K562 (cell line): ENCODE measurements around the gene CYP2J2. TPM values are rescaled to one million over a fixed set of nuclear protein-coding genes. Genes with fewer than 3 reads are reported as not detected.
"Not testable (repeated sequence)": the region's sequence is repeated elsewhere in the genome, so short reads cannot be mapped to it uniquely, and the experiment has no call there.

Experiments
- ATAC-seq: fragments of 200-7000 bp; cut with Tn5 transposase; 3 replicates; pipeline ENCODE4 v1.9.1; 2020; ENCODE audit warnings: moderate library complexity
- BruUV-seq: library from RNA; stranded (reverse); fragments of 400-500 nt; replicated peaks from 2 replicates; lab custom pipeline; 2021; lab: Mats Ljungman, UMichigan
- CTCF ChIA-PET: fragments of 300-600 bp; formaldehyde crosslinking; extraction: SDS; loops from one replicate; lab custom pipeline; 2021; ENCODE audit warnings: low intra/inter-chr PET ratio; lab: Yijun Ruan, JAX
- POLR2A ChIA-PET: fragments of 300-600, 350-650 bp; sonication (Branson Sonifier 250); formaldehyde crosslinking; extraction: SDS; loops from one replicate; lab custom pipeline; 2021; ENCODE audit warnings: antibody characterized with exemption, inconsistent platforms; lab: Yijun Ruan, JAX
- DNase-seq, 4 experiments: peaks; one replicate each; pipeline versions ENCODE4 v3.0.0 to v3.0.0-alpha.2; 2011 to 2018; ENCODE audit warnings: low spot score in 3 of 4, mixed read lengths in 3 of 4; ENCODE audit errors: extremely low read depth in 1 of 4
- FAIRE-seq: peaks from 2 replicates; lab custom pipeline; 2011; peaks lifted over from hg19 to GRCh38; lab: Jason Lieb, UNC
- H2AFZ ChIP-seq: 2 replicates; pipeline ENCODE4 v1.6.0; 2011; ENCODE audit warnings: low read depth, low read length, control low read depth, inconsistent platforms
- H3K27ac ChIP-seq: fragments of 200-600 bp; 3 replicates; pipeline ENCODE4 v1.8.0; 2011; ENCODE audit warnings: low read depth, mild to moderate bottlenecking, control low read depth, inconsistent platforms, low read length, moderate library complexity, mixed read lengths; ENCODE audit errors: extremely low read depth
- H3K27me3 ChIP-seq, 2 experiments: fragments of 300-600 bp in 1 of 2; 2 replicates in 1 of 2; 3 replicates in 1 of 2; pipeline versions ENCODE4 v1.6.0 to v1.8.0; 2011; ENCODE audit warnings: inconsistent platforms in 2 of 2, low read length in 2 of 2, mild to moderate bottlenecking in 1 of 2, mixed read lengths in 1 of 2, moderate library complexity in 1 of 2; ENCODE audit not compliant: control insufficient read depth in 2 of 2, insufficient read depth in 2 of 2
- H3K36me3 ChIP-seq: fragments of 300-600 bp; 3 replicates; pipeline ENCODE4 v1.8.0; 2011; ENCODE audit warnings: mild to moderate bottlenecking, low read length, inconsistent platforms; ENCODE audit not compliant: control insufficient read depth, insufficient read depth
- H3K4me1 ChIP-seq, 2 experiments: fragments of 200-600 bp in 1 of 2; replicated peaks in 1 of 2; 2 replicates in 1 of 2; 3 replicates in 1 of 2; pipeline versions ENCODE4 v1.5.1 to v1.8.0; 2011; ENCODE audit warnings: inconsistent platforms in 2 of 2, low read length in 2 of 2, mild to moderate bottlenecking in 1 of 2, mixed read lengths in 1 of 2, moderate library complexity in 1 of 2; ENCODE audit not compliant: control insufficient read depth in 2 of 2, insufficient read depth in 2 of 2
- H3K4me2 ChIP-seq: 2 replicates; pipeline ENCODE4 v1.6.1; 2011; ENCODE audit warnings: low read length, control low read depth, inconsistent platforms, mixed read lengths; ENCODE audit not compliant: insufficient read depth
- H3K4me3 ChIP-seq: fragments of 200-600 bp; sonication (generic), shearing (Covaris generic); 2 replicates; pipeline ENCODE4 v1.5.1; 2016; ENCODE audit warnings: control low read depth, inconsistent platforms
- H3K79me2 ChIP-seq: fragments of 200-600 bp; 3 replicates; pipeline ENCODE4 v1.8.0; 2011; ENCODE audit warnings: low read length, inconsistent platforms; ENCODE audit not compliant: control insufficient read depth, insufficient read depth
- H3K9ac ChIP-seq, 2 experiments: 2 replicates each; pipeline versions ENCODE4 v1.6.0 to v1.6.1; 2011; ENCODE audit warnings: low read depth in 2 of 2, low read length in 2 of 2, control low read depth in 1 of 2, inconsistent platforms in 1 of 2, mild to moderate bottlenecking in 1 of 2, mixed read lengths in 1 of 2; ENCODE audit not compliant: insufficient read depth in 1 of 2
- H3K9me1 ChIP-seq: one replicate; pipeline ENCODE4 v1.6.0; 2011; ENCODE audit warnings: inconsistent platforms, mild to moderate bottlenecking, low read length, moderate library complexity; ENCODE audit not compliant: control insufficient read depth, insufficient read depth
- H3K9me3 ChIP-seq: replicated peaks from 2 replicates; pipeline ENCODE4 v1.5.1; 2011; ENCODE audit warnings: low read depth, low read length, inconsistent platforms; ENCODE audit not compliant: control insufficient read depth, insufficient read depth
- H4K20me1 ChIP-seq: replicated peaks from 2 replicates; pipeline ENCODE4 v1.6.1; 2011; ENCODE audit warnings: low read length, inconsistent platforms, mixed read lengths; ENCODE audit not compliant: control insufficient read depth, insufficient read depth
- CBFB ChIP-seq: sonication (generic); formaldehyde crosslinking; IDR thresholded peaks from 2 replicates; pipeline ENCODE4 v1.4.0; 2020; ENCODE audit warnings: mild to moderate bottlenecking, missing genetic modification reagents
- FOSL1 ChIP-seq: fragments of 200-800 bp; sonication (Bioruptor generic); conservative IDR thresholded peaks from 2 replicates; pipeline ENCODE4 v1.6.1; 2016; ENCODE audit warnings: missing genetic modification characterization, missing compliant biosample characterization
- STAG1 ChIP-seq: sonication (generic); formaldehyde crosslinking; IDR thresholded peaks from 2 replicates; pipeline ENCODE4 v1.5.0; 2020; ENCODE audit warnings: missing genetic modification reagents, borderline replicate concordance
- WGBS: fragments of 100-300 bp; shearing (Covaris generic); methylation state at CpG from one replicate; pipeline ENCODE4 v1.1.6; 2016; ENCODE audit warnings: low coverage, mixed read lengths; ENCODE audit not compliant: insufficient coverage; ENCODE audit errors: missing lambda C conversion rate; 5-methylcytosine and 5-hydroxymethylcytosine counted together
- in situ Hi-C: fragments of 300-500 bp; cut with MboI; formaldehyde crosslinking; loops from 4 replicates; pipeline ENCODE4 v1.15.0; 2018; ENCODE audit warnings: inconsistent platforms, mixed read lengths
- intact Hi-C: fragments of 100-400 bp; cut with micrococcal nuclease; formaldehyde crosslinking; loops from 2 replicates; pipeline ENCODE4 v1.14.2; 2022
- polyA plus RNA-seq, 8 experiments: library from polyadenylated mRNA; depleted of rRNA in 4 of 8; stranded (reverse) in 5 of 8; unstranded in 3 of 8; fragments of >200 nt; fragmentation: Nextera tagmentation in 2 of 8; fragmentation: Illumina TruSeq in 1 of 8; extraction: Ambion mirVana in 2 of 8; extraction: Trizol in 1 of 8; gene quantifications; 2 replicates each; pipeline versions ENCODE4 v1.2.1 to v1.2.3, GENCODE V29; 2011 to 2014; ENCODE audit warnings: inconsistent platforms in 1 of 8, missing spikeins in 1 of 8
- total RNA-seq, 7 experiments: library from RNA; depleted of rRNA in 6 of 7; stranded (reverse); fragments of >200 nt in 6 of 7; fragmentation: Illumina TruSeq in 2 of 7; extraction: Trizol in 2 of 7; gene quantifications; 2 replicates each; pipeline versions ENCODE4 v1.2.1 to v1.2.3, GENCODE V29; 2011 to 2021; ENCODE audit warnings: low replicate concordance in 1 of 7

CYP2J2 gene
- total and polyA plus RNA-seq, 9 of the 15 experiments (the other 6 are each of a cell fraction or from before 2014, with no cell fraction given): not detected

GRCh38 chr1:59971464-59971911 lies 44.9 kb upstream of the CYP2J2 start (continued):
- no peak for TF ChIP-seq FOSL1 (tag)
- TF ChIP-seq STAG1 (CRISPR knock-in tag): peak; percentile 95
- TF ChIP-seq CBFB (CRISPR knock-in tag): peak; percentile 49; the same call in 1 of the 2 replicates

GRCh38 chr1:59969542-59970175 lies 43.1 kb upstream of the CYP2J2 start:
- H3K36me3 ChIP-seq, DNase-seq, BruUV-seq, H3K9me3 ChIP-seq, FAIRE-seq, H3K4me2 ChIP-seq, H2AFZ ChIP-seq, CTCF ChIA-PET, H3K79me2 ChIP-seq, H3K9ac ChIP-seq, ATAC-seq, POLR2A ChIA-PET, H3K9me1 ChIP-seq, H3K27ac ChIP-seq, H3K4me3 ChIP-seq, H4K20me1 ChIP-seq: not testable (repeated sequence)
- Histone ChIP-seq H3K27me3 (peaks cover 7 to 10% of the 10 kb centered on the region in 2 experiments; a peak in 2 of 5 replicates), H3K4me1 (peaks cover 3 to 11% of the 10 kb centered on the region in 2 experiments; a peak in 3 of 5 replicates)
- in situ Hi-C loops (loop anchor here (10.0 kb wide), 1 partner anchor 1875 kb away; no protein-coding TSS in a partner anchor), intact Hi-C loops (loop anchor here (5.0 to 10.0 kb wide), 2 partner anchors 315 to 1003 kb away; no protein-coding TSS in a partner anchor)
- 16% methylated on average over 23 of the region's 42 CpGs for WGBS

- in situ Hi-C loops, CTCF ChIA-PET, ATAC-seq, FAIRE-seq, H4K20me1 ChIP-seq, H3K4me2 ChIP-seq, H3K9me3 ChIP-seq, H3K4me3 ChIP-seq, H3K79me2 ChIP-seq, H3K27ac ChIP-seq, H3K9ac ChIP-seq, H2AFZ ChIP-seq, H3K36me3 ChIP-seq, DNase-seq, POLR2A ChIA-PET, intact Hi-C loops, BruUV-seq, H3K9me1 ChIP-seq: not testable (repeated sequence)
- Histone ChIP-seq H3K27me3 (peaks cover 7 to 10% of the 10 kb centered on the region in 2 experiments; a peak in 2 of 5 replicates), H3K4me1 (peaks cover 3 to 11% of the 10 kb centered on the region in 2 experiments; a peak in 3 of 5 replicates)
- 35% methylated on average over 10 of the region's 17 CpGs for WGBS
Measured at GRCh38 chr1:59968746-59969145, 42.2 kb upstream of the CYP2J2 start.
